ENCODE results near the gene TRIM39.

TRIM39 gene

GRCh38 chr6:30328397-30328796, 1.7 kb downstream of the TRIM39 start:
- peak; percentile 37 for DNase-seq

- DNase-seq = no peak
Measured at GRCh38 chr6:30329331-30329730, 2.6 kb downstream of the TRIM39 start.

- DNase-seq = no peak
Measured at GRCh38 chr6:30331981-30332380, 5.3 kb downstream of the TRIM39 start.

GRCh38 chr6:30334075-30334783, 7.5 kb downstream of the TRIM39 start:
- no peak for DNase-seq

GRCh38 chr6:30340589-30341054, 13.9 kb downstream of the TRIM39 start:
- no peak for DNase-seq

GRCh38 chr6:30341218-30341617, 14.5 kb downstream of the TRIM39 start:
- DNase-seq = no peak

- no peak for DNase-seq
Measured at GRCh38 chr6:30341728-30342127, 15.0 kb downstream of the TRIM39 start.

GRCh38 chr6:30344191-30344867, 17.6 kb downstream of the TRIM39 start:
- no peak for DNase-seq

- peak; percentile 89 for DNase-seq
Measured at GRCh38 chr6:30344868-30345671, 18.3 kb downstream of the TRIM39 start, which contains the start of gene RPP21. TSS of gene RPP21 (plus strand) at chr6:30345156. CDS start at chr6:30345172, 16 bp downstream.

- no peak for DNase-seq
Measured at GRCh38 chr6:30345852-30346251, 19.1 kb downstream of the TRIM39 start.

- DNase-seq = no peak
Measured at GRCh38 chr6:30348957-30349356, 22.2 kb downstream of the TRIM39 start.

- DNase-seq = peak; percentile 33
Measured at GRCh38 chr6:30349421-30350177, 22.9 kb downstream of the TRIM39 start.

- no peak for DNase-seq
Measured at GRCh38 chr6:30350524-30350923, 23.8 kb downstream of the TRIM39 start.

- no peak for DNase-seq
Measured at GRCh38 chr6:30352550-30352949, 25.8 kb downstream of the TRIM39 start.

GRCh38 chr6:30355281-30355680, 28.6 kb downstream of the TRIM39 start:
- DNase-seq = no peak

- no peak for DNase-seq
Measured at GRCh38 chr6:30356536-30356935, 29.8 kb downstream of the TRIM39 start.

- peak; percentile 82 for DNase-seq
Measured at GRCh38 chr6:30357678-30358540, 31.2 kb downstream of the TRIM39 start.

- DNase-seq = no peak
Measured at GRCh38 chr6:30359276-30359675, 32.5 kb downstream of the TRIM39 start.

GRCh38 chr6:30360139-30360538, 33.4 kb downstream of the TRIM39 start:
- no peak for DNase-seq

GRCh38 chr6:30361661-30362060, 34.9 kb downstream of the TRIM39 start:
- no peak for DNase-seq

GRCh38 chr6:30363459-30363858, 36.7 kb downstream of the TRIM39 start:
- no peak for DNase-seq

GRCh38 chr6:30364591-30364990, 37.9 kb downstream of the TRIM39 start:
- DNase-seq = peak; percentile 14

All from hematopoietic multipotent progenitor cell treated with erythropoietin and hydrocortisone succinate and interleukin-3 and kit ligand, for 6 days (in vitro differentiated cells).